ENCODE measurements around the gene CITED2.

CITED2 gene

DNA sequence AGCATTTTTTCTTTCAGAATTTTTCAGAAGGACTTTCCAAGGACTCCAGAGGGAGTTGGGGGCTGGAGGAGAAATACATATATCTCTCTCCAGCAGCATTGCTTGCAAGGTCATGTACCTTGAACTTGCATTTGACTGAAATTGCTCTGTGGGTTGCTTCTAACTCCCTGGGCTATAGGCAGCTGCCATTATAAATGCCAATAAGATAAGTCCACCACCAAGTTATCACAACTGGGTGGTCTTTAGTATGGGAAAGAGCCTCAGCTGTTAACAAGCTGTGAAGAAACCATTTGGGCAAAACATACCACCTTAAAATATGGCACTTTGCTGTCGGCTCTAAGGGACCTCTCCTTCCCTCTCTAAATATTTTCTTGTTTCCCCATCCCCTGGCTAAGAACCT is 20.9 kb upstream of the CITED2 start:
- Mint-ChIP-seq H3K4me1 (peaks cover 13% of the 10 kb centered on the region), H3K27ac (no peak overlapping the region), H3K36me3 (peaks cover 6% of the 10 kb centered on the region), H3K27me3 (no peaks in the 10 kb centered on the region), H3K9me3 (no peaks in the 10 kb centered on the region), H3K4me3 (no peak overlapping the region)
- no peak for ATAC-seq

DNA sequence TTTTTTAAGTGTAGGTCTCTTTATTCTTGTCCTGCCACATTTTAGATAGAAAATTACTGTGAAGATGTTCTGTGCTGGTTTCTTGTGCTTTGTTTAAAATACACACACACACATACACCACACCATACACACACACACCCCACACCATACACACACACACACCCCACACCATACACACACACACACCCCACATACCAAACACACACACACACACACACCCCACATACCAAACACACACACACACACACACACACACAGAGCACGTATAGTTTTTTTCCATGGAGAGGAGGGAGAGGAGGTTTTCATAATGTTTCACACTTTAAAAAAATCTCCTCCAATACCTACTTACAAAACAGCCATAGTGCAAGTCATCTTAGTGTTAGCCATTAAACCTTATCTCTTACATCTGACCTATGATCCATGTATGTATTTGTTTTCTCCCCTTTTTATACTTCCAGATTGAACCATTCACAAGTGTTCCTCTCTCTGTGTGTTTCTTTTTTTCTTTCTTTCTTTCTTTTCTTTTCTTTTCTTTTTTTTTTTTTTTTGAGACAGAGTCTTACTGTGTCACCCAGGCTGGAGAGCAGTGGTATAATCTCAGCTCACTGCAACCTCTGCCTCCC is 19.7 kb upstream of the CITED2 start:
- H3K9me3 Mint-ChIP-seq, result no peaks in the 10 kb centered on the region
- H3K27ac Mint-ChIP-seq, result peak overlapping the region; percentile 19
- no peak overlapping the region for H3K4me3 Mint-ChIP-seq
- peaks cover 6% of the 10 kb centered on the region for H3K36me3 Mint-ChIP-seq
- peaks cover 13% of the 10 kb centered on the region for H3K4me1 Mint-ChIP-seq
- ATAC-seq, result no peak
- no peaks in the 10 kb centered on the region for H3K27me3 Mint-ChIP-seq

DNA sequence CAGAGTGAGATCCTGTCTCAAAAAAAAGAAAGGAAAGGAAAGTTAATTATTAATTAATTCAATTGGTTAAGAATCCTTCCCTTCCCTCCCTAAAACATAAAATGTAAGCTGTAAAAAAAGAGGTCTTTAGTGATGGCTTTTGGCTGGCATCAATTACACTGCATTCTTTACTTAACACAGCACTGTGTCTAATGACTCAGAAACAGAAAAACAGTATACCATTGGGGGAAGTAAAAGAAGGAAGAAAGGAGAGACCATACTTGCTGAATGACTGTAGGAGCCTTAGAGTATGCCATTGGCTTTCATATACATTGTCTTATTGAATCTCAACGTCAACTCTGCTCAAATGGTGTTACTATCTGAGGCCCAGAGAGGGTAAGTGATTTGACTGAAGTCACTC is 18.3 kb upstream of the CITED2 start:
- no peaks in the 10 kb centered on the region for H3K27me3 Mint-ChIP-seq
- H3K27ac Mint-ChIP-seq, result peak overlapping the region; percentile 40
- H3K36me3 Mint-ChIP-seq, result peaks cover 4% of the 10 kb centered on the region
- no peaks in the 10 kb centered on the region for H3K9me3 Mint-ChIP-seq
- ATAC-seq, result peak; percentile 99
- peaks cover 13% of the 10 kb centered on the region for H3K4me1 Mint-ChIP-seq
- peak overlapping the region; percentile 70 for H3K4me3 Mint-ChIP-seq

DNA sequence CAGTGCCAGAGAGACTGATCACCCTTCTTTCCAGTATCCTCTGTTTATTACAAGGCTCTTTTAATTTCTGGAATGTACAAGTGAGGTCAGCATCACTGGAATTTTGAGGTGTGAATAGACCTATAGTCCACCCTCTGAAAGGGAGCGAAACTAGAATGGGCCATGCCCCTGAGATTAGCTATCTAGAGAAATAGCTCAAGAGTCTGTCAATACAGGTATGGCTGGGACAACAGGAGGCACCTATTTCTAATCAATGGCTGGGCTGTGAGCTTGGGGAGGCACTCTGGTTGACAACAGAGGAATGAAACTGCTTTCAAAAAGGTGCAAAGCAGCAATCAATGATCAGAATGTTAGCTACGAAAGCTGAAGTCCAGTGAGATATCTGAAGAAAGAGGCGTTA is 17.3 kb upstream of the CITED2 start:
- H3K36me3 Mint-ChIP-seq, result no peaks in the 10 kb centered on the region
- no peak for ATAC-seq
- H3K4me1 Mint-ChIP-seq, result peaks cover 13% of the 10 kb centered on the region
- H3K27ac Mint-ChIP-seq, result no peak overlapping the region
- no peaks in the 10 kb centered on the region for H3K9me3 Mint-ChIP-seq
- no peak overlapping the region for H3K4me3 Mint-ChIP-seq
- no peaks in the 10 kb centered on the region for H3K27me3 Mint-ChIP-seq

DNA sequence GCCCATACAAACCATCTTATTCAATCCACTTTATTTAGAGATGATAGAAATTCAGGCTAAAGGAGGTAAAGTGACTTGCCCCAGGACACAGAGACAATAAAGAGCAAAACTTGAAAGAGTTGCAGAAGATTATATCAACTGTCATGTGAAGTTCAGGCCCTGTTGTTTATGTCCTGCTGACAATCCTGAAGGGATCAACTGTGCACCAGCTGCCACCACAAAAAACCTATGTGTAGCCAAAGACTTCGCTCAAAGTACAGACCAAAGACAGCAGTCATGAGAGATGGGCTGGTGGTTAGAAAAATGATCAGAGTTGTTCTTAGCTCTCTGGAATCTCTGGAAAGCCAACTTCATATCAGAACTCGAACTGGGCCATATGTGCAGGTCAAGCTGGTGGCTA is 16.0 kb upstream of the CITED2 start:
- H3K36me3 Mint-ChIP-seq, result no peaks in the 10 kb centered on the region
- H3K4me3 Mint-ChIP-seq, result no peak overlapping the region
- H3K4me1 Mint-ChIP-seq, result peaks cover 13% of the 10 kb centered on the region
- no peaks in the 10 kb centered on the region for H3K27me3 Mint-ChIP-seq
- no peak for ATAC-seq
- H3K27ac Mint-ChIP-seq, result no peak overlapping the region
- no peaks in the 10 kb centered on the region for H3K9me3 Mint-ChIP-seq

DNA sequence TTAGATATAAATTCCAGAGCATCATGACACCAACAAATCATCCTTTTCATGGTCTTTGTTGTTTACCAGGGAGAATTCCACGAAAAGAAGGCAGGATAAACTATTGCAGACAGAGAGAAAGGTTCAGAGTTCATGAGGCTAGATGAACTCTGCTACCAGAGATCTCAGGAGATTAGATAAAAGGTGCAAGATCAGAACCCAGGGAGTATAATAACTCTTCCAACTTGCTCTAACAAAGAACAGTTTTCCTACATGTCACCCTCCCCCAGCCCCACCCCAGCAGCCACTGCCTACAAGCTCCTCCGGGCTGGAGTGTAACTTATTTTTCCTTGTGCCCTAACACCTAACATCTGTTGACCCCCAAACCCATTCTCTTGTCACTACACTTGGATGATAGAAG is 13.9 kb upstream of the CITED2 start:
- no peak for ATAC-seq
- Mint-ChIP-seq H3K4me1 (peaks cover 10% of the 10 kb centered on the region), H3K4me3 (no peak overlapping the region), H3K36me3 (no peaks in the 10 kb centered on the region), H3K27me3 (no peaks in the 10 kb centered on the region), H3K9me3 (no peaks in the 10 kb centered on the region), H3K27ac (no peak overlapping the region)

DNA sequence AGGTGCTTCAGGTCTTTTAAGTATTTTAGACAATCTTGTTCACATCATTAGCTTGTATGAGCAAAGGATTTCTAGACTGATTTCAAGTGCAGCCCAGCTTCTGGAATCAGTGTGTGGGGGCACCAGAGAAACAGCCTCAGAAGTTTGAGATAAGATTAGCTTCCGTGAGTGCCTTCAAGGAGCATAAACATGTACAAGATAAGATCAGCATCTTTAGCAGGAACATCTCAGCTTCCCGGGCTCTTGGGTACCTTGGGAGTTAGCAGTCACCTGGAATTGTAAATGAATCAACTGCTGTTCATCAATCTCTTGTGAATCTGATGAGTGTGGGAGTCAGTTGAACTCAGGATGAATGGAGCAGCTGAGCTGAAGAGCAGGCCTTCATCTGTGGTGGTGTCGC is 12.0 kb upstream of the CITED2 start:
- Mint-ChIP-seq H3K27ac (no peak overlapping the region), H3K4me3 (no peak overlapping the region), H3K4me1 (no peaks in the 10 kb centered on the region), H3K27me3 (no peaks in the 10 kb centered on the region), H3K36me3 (no peaks in the 10 kb centered on the region), H3K9me3 (no peaks in the 10 kb centered on the region)
- no peak for ATAC-seq

DNA sequence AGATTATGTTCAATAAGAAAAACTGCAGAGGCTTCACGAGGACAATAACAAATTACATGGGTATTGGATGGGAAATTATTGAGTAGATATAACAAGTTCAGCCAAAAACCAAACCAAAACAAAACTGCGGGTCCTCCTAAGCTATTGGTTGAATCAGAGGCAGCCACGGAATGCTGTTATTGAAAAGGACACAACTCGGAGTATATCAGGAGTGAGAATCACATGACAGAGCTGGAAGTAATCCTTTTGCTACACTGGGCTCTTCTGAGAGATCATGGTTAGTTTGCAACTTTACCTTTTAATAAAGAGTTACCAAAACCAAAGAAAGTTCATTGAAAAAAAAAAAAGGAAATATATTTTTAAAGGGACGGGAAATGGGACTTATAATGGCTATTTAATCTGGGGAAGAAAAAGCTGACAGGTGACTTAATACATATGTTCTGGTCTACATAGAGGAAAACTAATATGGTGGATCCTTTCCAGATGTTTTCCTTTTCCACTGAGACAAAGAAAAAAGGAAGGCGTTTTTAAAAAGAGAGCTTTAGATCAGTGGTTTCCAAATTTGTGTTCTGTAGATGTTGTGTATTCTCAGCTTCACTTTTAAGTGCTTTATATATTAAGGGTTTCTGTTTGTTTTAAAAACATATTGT is 6.9 kb upstream of the CITED2 start:
- Mint-ChIP-seq H3K36me3 (no peaks in the 10 kb centered on the region), H3K4me3 (no peak overlapping the region), H3K4me1 (no peaks in the 10 kb centered on the region), H3K27me3 (no peaks in the 10 kb centered on the region), H3K27ac (no peak overlapping the region), H3K9me3 (no peaks in the 10 kb centered on the region)
- no peak for ATAC-seq

DNA sequence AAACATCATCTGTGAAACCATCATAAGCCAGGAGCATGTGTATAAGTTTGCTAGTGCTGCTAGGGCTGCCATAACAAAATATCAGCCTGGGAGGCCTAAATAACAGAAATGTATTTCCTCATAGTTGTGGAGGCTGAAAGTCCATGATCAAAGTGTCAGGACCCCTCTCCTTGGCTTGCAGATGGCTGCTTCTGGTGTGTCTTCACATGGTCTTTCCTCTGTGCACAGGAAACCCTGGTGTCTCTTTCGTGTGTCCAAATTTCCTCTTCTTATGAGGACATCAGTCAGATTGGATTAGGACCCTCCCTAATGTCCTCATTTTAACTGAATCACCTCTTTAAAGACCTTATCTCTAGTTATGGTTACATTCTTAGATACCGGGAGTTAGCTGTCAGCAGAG is 6.2 kb upstream of the CITED2 start:
- Mint-ChIP-seq H3K4me1 (no peaks in the 10 kb centered on the region), H3K27ac (no peak overlapping the region), H3K9me3 (no peaks in the 10 kb centered on the region), H3K27me3 (no peaks in the 10 kb centered on the region), H3K4me3 (no peak overlapping the region), H3K36me3 (no peaks in the 10 kb centered on the region)
- ATAC-seq, result no peak

DNA sequence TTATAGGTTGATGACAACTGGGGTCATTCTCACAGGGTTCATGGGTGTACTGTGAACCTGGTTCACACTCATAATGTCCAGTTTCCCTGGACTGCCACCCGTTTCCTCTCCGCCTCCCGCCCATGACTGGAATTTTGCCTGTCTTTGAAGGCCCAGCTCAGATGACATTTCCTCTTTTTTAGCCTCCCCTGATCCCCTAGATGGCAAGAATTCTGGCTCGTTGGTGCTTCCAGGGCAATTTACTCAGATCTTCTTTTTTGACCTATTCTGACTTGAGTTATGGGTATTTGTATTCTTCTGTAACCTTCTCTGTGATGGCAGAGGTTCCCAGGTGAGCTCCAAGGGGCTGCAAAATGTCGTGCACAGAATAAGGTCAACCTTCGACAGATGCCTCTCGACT is 5.7 kb upstream of the CITED2 start:
- no peaks in the 10 kb centered on the region for H3K4me1 Mint-ChIP-seq
- no peaks in the 10 kb centered on the region for H3K36me3 Mint-ChIP-seq
- no peak for ATAC-seq
- H3K9me3 Mint-ChIP-seq, result no peaks in the 10 kb centered on the region
- H3K27ac Mint-ChIP-seq, result no peak overlapping the region
- H3K27me3 Mint-ChIP-seq, result no peaks in the 10 kb centered on the region
- no peak overlapping the region for H3K4me3 Mint-ChIP-seq

DNA sequence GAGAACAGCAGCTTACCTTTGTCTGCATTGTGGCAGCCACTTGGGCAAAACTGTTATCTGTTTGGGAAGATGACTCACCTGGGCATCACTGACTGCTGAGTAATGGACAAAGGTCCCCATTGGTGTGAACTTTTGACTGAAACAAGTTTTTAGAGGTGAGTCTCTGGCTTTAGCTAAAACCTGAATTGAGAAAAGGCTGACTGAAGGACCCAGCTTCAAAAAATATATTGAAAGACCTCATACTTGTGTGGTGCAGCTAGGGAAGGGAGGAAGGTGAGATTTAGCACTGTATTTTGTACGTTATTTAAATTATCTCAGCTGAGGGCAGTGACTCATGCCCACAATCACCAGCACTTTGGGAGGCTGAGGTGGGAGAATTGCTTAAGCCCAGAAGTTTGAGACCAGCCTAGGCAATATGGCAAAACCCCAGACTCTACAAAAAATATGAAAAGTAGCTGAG is 4.5 kb upstream of the CITED2 start:
- no peak overlapping the region for H3K4me3 Mint-ChIP-seq

DNA sequence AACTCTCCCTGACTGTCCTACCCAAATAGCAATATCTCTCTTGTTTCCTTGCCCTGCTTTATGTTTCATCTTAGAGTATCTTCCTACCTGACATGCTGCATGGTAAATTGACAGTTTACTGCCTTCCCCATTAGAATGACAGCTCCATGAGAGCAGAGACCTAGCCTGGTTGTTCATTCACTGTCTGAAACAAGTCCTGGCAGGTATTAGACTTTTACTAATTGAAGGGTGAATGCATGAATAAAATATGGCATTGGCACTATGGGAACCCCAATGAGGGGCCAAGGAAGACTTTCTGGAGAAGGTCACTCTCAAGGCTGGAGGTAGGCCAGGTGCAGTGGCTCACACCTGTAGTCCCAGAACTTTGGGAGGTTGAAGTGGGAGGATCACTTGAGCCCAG is 3.8 kb upstream of the CITED2 start:
- Mint-ChIP-seq H3K9me3 (no peaks in the 10 kb centered on the region), H3K27ac (no peak overlapping the region), H3K4me3 (no peak overlapping the region), H3K36me3 (no peaks in the 10 kb centered on the region), H3K4me1 (no peaks in the 10 kb centered on the region), H3K27me3 (no peaks in the 10 kb centered on the region)
- ATAC-seq, result no peak

More for the DNA sequence above, 4.5 kb upstream of the CITED2 start:
- no peak for ATAC-seq
- no peaks in the 10 kb centered on the region for H3K36me3 Mint-ChIP-seq
- no peaks in the 10 kb centered on the region for H3K27me3 Mint-ChIP-seq
- H3K9me3 Mint-ChIP-seq, result no peaks in the 10 kb centered on the region
- H3K4me1 Mint-ChIP-seq, result no peaks in the 10 kb centered on the region
- H3K27ac Mint-ChIP-seq, result no peak overlapping the region

DNA sequence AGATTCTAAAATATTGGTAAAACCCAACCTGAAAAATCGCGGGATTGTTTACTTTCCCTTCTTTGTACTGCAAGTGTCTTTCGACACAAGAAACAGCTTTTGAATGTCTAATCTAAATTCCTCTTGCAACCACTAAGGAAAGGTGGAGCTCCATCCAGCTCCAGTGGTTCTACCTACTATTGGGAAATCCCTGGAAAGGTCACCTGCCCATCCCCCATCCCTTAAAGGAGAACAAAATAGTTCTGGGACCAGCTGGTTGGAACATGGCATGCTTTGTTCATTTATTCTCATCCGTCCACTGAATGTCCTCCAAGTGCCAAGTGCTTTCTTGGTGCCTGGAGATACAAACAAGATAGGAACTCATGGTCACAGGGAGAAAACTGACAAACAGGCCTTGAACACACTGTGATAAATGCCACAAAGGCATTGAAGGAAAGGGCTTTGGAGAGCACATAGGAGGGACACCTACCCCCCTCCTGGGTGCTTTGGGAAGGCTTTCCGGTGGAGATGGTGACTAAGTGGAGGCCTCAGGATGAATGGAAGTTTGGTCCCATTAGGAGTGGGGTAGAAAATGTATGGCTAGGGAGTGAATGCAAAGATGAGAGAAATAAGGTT is 2.3 kb upstream of the CITED2 start:
- Mint-ChIP-seq H3K36me3 (no peaks in the 10 kb centered on the region), H3K9me3 (no peaks in the 10 kb centered on the region), H3K4me1 (no peaks in the 10 kb centered on the region), H3K4me3 (peak overlapping the region; percentile 97), H3K27ac (peak overlapping the region; percentile 95), H3K27me3 (no peaks in the 10 kb centered on the region)
- no peak for ATAC-seq

DNA sequence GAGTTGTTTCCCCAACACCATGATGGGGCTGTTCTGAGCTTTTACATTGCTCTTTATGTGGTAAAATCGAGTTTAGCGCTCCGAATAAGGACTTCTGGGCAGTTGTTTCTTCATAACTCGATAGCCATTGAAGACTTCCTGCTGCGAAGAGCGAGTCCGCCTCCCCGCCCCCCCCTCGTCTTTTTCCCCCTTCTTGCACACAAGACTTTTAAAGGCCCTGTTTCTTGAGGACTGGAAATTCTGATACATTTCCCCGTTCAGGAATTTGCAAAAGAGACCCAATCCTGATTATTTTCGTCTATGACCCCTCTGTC is 1.5 kb upstream of the CITED2 start:
- Mint-ChIP-seq H3K9me3 (no peaks in the 10 kb centered on the region), H3K4me3 (peak overlapping the region; percentile 97), H3K27ac (peak overlapping the region; percentile 95), H3K36me3 (no peaks in the 10 kb centered on the region), H3K27me3 (no peaks in the 10 kb centered on the region), H3K4me1 (no peaks in the 10 kb centered on the region)
- no peak for ATAC-seq

DNA sequence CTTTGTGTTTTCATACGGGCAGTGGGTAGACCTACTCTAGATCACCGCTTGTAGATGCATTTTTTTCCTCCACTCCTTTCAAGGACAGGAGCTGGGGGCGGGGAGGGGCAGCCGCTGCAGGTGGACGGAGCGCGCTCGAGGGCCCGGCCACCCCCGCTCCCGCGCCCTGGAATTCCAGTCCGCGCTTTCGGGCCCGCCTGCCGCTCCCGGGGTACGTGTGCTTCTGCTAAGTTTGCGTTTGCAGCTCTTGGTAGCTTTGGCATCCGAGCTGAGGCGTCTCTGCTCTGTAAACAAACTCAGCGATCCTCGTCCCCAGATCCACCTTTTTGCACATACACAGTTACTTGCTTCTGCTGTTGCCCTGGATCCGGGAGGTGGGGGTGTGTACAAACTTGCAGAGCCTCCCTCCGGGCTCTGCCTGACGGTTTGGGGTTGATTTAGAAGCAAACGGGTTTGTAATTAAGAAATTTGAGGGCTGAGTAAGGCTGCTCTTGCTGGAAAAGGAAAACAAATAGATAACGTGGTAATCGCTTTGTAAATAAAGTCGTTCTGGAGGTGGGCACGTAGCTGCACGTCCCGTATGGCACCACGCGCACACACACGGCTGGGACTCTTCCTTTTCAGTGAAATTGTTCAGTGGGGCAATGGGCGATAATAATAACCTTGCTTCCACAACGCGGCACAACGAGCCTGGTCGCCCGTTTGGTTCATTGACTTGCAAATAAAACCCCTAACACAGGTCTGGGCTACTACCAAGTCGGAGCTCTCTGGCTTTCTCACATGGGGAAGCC is 973 bp upstream of the CITED2 start:
- H3K4me1 Mint-ChIP-seq, result peaks cover 3% of the 10 kb centered on the region
- peak; percentile 77 for ATAC-seq
- H3K4me3 Mint-ChIP-seq, result peak overlapping the region; percentile 97
- no peaks in the 10 kb centered on the region for H3K9me3 Mint-ChIP-seq
- H3K27ac Mint-ChIP-seq, result peak overlapping the region; percentile 95
- H3K27me3 Mint-ChIP-seq, result no peaks in the 10 kb centered on the region
- H3K36me3 Mint-ChIP-seq, result no peaks in the 10 kb centered on the region
